GM20000 (cell line): Measurements from ENCODE around the gene PCGF1.
A peak's percentile ranks its signal among the peaks of the same experiment; 100 is the strongest.

ENCODE experiments used
- DNase-seq: peaks from one replicate; pipeline ENCODE4 v3.0.0; 2012; ENCODE audit warnings: low spot score
- TF ChIP-seq, protein P1 (sequence below): IDR thresholded peaks from 2 replicates; pipeline ENCODE4 v1.5.1; 2012; ENCODE audit warnings: mild to moderate bottlenecking, control low read depth; ENCODE audit errors: extremely low read depth, missing control alignments

PCGF1 gene

GRCh38 chr2:74552914-74553811 lies 45.7 kb upstream of the PCGF1 start:
- TF ChIP-seq, protein P1, sequence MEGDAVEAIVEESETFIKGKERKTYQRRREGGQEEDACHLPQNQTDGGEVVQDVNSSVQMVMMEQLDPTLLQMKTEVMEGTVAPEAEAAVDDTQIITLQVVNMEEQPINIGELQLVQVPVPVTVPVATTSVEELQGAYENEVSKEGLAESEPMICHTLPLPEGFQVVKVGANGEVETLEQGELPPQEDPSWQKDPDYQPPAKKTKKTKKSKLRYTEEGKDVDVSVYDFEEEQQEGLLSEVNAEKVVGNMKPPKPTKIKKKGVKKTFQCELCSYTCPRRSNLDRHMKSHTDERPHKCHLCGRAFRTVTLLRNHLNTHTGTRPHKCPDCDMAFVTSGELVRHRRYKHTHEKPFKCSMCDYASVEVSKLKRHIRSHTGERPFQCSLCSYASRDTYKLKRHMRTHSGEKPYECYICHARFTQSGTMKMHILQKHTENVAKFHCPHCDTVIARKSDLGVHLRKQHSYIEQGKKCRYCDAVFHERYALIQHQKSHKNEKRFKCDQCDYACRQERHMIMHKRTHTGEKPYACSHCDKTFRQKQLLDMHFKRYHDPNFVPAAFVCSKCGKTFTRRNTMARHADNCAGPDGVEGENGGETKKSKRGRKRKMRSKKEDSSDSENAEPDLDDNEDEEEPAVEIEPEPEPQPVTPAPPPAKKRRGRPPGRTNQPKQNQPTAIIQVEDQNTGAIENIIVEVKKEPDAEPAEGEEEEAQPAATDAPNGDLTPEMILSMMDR = no peak
- DNase-seq = peak; percentile 63

DNA sequence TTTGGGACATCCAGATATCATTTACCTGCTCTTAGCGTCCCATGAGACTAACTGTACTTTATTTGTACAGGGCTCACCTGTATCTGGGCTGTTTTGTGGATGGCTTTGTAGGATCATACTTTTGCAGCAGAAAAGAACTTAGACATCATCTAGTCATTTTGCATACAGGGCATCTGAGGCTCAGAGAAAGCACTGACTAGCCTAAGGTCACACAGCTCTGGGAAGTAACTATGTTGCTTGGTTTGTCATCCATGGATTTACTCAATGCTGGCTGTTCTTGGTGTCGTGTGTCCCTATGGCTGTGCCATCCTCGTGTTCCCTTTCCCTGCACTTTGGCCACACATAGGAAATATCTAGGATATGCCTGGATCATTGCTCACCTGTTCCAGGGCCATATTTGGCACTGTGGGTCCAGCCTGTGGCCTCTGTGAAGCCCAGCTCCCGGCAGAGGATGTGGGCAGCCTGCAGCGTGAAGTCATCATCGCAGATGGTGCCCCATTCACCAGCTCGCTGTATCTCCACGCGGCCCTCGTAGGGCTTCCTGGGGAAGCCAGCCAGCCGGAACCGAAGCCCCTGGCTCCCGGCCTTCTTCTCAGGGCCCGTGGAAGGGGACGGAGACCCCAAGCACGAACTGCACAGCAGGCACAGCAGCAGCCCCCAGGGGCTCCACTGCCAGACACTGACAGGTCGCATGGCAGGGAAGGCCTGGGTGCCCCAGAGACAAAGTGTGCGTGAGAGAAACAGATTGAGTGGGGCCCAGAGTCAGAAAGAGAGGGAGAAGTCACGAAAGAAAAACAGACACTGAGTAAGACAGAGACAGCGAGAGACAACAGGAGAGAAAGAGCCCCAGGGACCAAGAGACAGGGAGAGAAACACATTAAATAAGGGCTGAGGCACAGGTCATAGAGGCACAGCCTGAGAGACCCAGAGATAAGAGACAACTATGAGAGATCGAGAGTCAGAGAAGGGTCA lies 44.7 kb upstream of the PCGF1 start:
- TF ChIP-seq, protein P1 = no peak
- peak; percentile 52 for DNase-seq

DNA sequence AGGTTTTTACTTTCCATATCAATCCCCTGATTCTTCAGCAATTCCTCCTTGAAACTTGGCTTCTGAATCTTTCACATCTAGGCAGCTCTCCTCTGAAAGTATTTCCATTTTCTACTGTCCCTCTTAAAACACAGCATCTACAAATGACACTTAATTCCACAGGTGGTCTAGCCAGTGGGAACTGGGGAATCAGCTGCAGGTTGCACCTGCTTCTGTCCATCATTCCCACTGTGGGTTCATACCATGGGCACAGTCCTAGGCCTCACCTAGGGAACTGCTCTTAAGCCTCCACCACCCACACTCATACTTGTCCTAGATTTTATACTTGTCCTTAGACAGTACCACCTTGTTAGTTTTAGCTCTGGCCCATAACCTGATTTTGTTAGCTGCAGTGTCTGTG lies 44.0 kb upstream of the PCGF1 start:
- TF ChIP-seq, protein P1 = no peak
- no peak for DNase-seq

- peak; percentile 23 for DNase-seq
- TF ChIP-seq, protein P1 = no peak
These were observed 42.7 kb upstream of the PCGF1 start for GRCh38 chr2:74550231-74550630.

- DNase-seq = peak; percentile 88
- TF ChIP-seq, protein P1 = no peak
These were observed 41.7 kb upstream of the PCGF1 start for GRCh38 chr2:74548900-74549826.

DNA sequence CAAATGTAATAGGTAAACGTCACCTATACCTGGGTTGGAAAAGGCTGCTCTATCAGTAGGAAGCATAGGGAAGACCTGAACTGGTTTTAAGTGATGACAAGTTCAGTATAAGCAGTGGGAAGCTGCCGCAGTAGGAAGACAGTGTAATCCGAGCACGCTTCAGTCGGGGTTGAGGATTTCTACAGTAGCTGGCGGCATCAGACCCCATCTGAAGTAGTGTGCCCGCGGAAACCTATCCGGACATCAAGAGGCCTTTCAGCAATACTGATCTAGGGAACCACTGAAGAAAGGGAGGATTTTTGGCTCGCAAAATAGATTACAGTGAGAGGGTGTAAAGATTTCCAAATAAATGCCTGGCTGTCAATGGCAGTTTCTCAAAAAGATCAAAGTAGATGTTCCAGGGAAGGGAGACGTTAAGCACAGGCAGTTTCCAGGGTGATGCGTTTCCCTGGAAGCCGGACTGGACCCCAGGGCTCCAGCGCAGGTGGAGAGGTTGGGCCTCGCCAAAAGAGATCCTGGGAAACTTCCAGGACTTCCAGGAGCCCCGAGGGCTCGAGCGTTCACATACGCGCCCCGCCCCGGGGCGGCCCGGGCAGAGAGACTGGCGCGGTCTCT lies 40.9 kb upstream of the PCGF1 start:
- TF ChIP-seq, protein P1 = no peak
- no peak for DNase-seq
